A549 (cell line): ENCODE data around the gene CACNA2D2. TPM values are rescaled to one million over a fixed set of nuclear protein-coding genes. Genes with fewer than 3 reads are reported as not detected.

Experiments used
- ATAC-seq, 2 experiments: fragments of 200-7000 bp in 1 of 2; fragments of >200 bp in 1 of 2; cut with Nextera tagmentation in 1 of 2; cut with Tn5 transposase in 1 of 2; 3 replicates each; pipeline versions ENCODE4 v1.8.0 to v1.9.1; 2018 to 2020; ENCODE audit warnings: mild to moderate bottlenecking in 1 of 2, moderate library complexity in 1 of 2
- CTCF ChIA-PET: fragments of 300-600 bp; sonication (Branson Sonifier 250); formaldehyde crosslinking; extraction: SDS; loops from one replicate; lab custom pipeline; 2021; ENCODE audit warnings: antibody characterized with exemption, inconsistent platforms; lab: Yijun Ruan, JAX
- POLR2A ChIA-PET: fragments of 350-600 bp; formaldehyde crosslinking; extraction: SDS; loops from one replicate; lab custom pipeline; 2021; ENCODE audit warnings: antibody characterized with exemption, inconsistent platforms; lab: Yijun Ruan, JAX
- DNase-seq, 2 experiments: peaks; one replicate each; pipeline versions ENCODE4 v3.0.0 to v3.0.0-alpha.2; 2011 to 2016; ENCODE audit warnings: low read depth in 1 of 2, low spot score in 1 of 2
- FAIRE-seq: peaks from 2 replicates; lab custom pipeline; 2011; peaks lifted over from hg19 to GRCh38; lab: Jason Lieb, UNC
- H3K27ac ChIP-seq, 2 experiments: fragments of >200 bp; sonication (Bioruptor Twin); formaldehyde crosslinking; 3 replicates each; pipeline ENCODE4 v1.5.1; 2016 to 2017
- H3K4me1 ChIP-seq: fragments of >200 bp; sonication (Bioruptor Twin); formaldehyde crosslinking; 3 replicates; pipeline ENCODE4 v1.6.1; 2016
- H3K4me2 ChIP-seq: fragments of >200 bp; sonication (Bioruptor Twin); formaldehyde crosslinking; 3 replicates; pipeline ENCODE4 v1.6.1; 2016
- H3K4me3 ChIP-seq: fragments of >200 bp; sonication (Bioruptor Twin); formaldehyde crosslinking; 3 replicates; pipeline ENCODE4 v1.5.1; 2016
- H3K9me3 ChIP-seq: fragments of >200 bp; sonication (Bioruptor Twin); formaldehyde crosslinking; 3 replicates; pipeline ENCODE4 v1.6.1; 2016
- BHLHE40 ChIP-seq: IDR thresholded peaks from 2 replicates; pipeline ENCODE4 v1.6.1; 2012; ENCODE audit warnings: low read depth, low read length, inconsistent platforms
- CBX2 ChIP-seq: fragments of 200-600 bp; sonication (generic); IDR thresholded peaks from 2 replicates; pipeline ENCODE4 v1.6.1; 2016; ENCODE audit warnings: low read depth, mild to moderate bottlenecking, borderline replicate concordance
- CHD2 ChIP-seq: fragments of 150-350 bp; IDR thresholded peaks from 2 replicates; pipeline ENCODE4 v1.6.1; 2014; ENCODE audit warnings: low read length; ENCODE audit not compliant: partially characterized antibody
- EP300 ChIP-seq, 2 experiments: fragments of >200 bp; sonication (Bioruptor Twin); formaldehyde crosslinking; IDR thresholded peaks; 2 replicates in 1 of 2; 3 replicates in 1 of 2; pipeline ENCODE4 v1.6.1; 2016 to 2017
- FOSL2 ChIP-seq, 2 experiments: fragments of 450-650 bp in 1 of 2; fragments of >200 bp in 1 of 2; sonication (Bioruptor Twin) in 1 of 2; formaldehyde crosslinking; IDR thresholded peaks; 2 replicates each; pipeline versions ENCODE4 v1.5.0 to v1.6.1; 2016 to 2020; ENCODE audit warnings: mild to moderate bottlenecking in 1 of 2, moderate library complexity in 1 of 2
- JUNB ChIP-seq: fragments of >200 bp; sonication (Bioruptor Twin); formaldehyde crosslinking; IDR thresholded peaks from 2 replicates; pipeline ENCODE4 v1.6.1; 2016
- MAFK ChIP-seq: fragments of 450-650 bp; IDR thresholded peaks from 2 replicates; pipeline ENCODE4 v1.6.1; 2014; ENCODE audit not compliant: partially characterized antibody
- NFE2L2 ChIP-seq: fragments of 150-350 bp; conservative IDR thresholded peaks from 2 replicates; pipeline ENCODE4 v1.6.1; 2014; ENCODE audit warnings: low read length
- POLR2AphosphoS2 ChIP-seq: conservative IDR thresholded peaks from 2 replicates; pipeline ENCODE4 v1.6.1; 2012; ENCODE audit warnings: low read length, improper control_type of control experiment, inconsistent platforms
- RAD21 ChIP-seq, 2 experiments: fragments of >200 bp in 1 of 2; sonication (Bioruptor Twin) in 1 of 2; formaldehyde crosslinking in 1 of 2; IDR thresholded peaks in 1 of 2; conservative IDR thresholded peaks in 1 of 2; 2 replicates in 1 of 2; 3 replicates in 1 of 2; pipeline ENCODE4 v1.6.1; 2012 to 2018; ENCODE audit warnings: inconsistent platforms in 1 of 2
- RFX5 ChIP-seq: fragments of 450-650 bp; IDR thresholded peaks from 2 replicates; pipeline ENCODE4 v1.7.1; 2014; ENCODE audit warnings: antibody characterized with exemption, mild to moderate bottlenecking, moderate library complexity
- SMC3 ChIP-seq: fragments of >200 bp; sonication (Bioruptor Twin); formaldehyde crosslinking; IDR thresholded peaks from 3 replicates; pipeline ENCODE4 v1.6.1; 2018; ENCODE audit warnings: inconsistent platforms
- TFCP2L1 ChIP-seq: fragments of 250-450 bp; sonication (Bioruptor Pico); IDR thresholded peaks from 2 replicates; pipeline ENCODE4 v1.5.0; 2021; ENCODE audit warnings: mild to moderate bottlenecking
- TP53 ChIP-seq: fragments of 250-450 bp; sonication (Bioruptor Pico); IDR thresholded peaks from 2 replicates; pipeline ENCODE4 v1.5.0; 2021; ENCODE audit warnings: mild to moderate bottlenecking, moderate library complexity
- ZSCAN20 ChIP-seq: fragments of 250-450 bp; sonication (Bioruptor Pico); IDR thresholded peaks from 2 replicates; pipeline ENCODE4 v1.8.0; 2022; ENCODE audit warnings: mild to moderate bottlenecking, moderate library complexity
- WGBS: methylation state at CpG from one replicate; pipeline ENCODE4 v1.1.6; 2017; ENCODE audit errors: missing lambda C conversion rate; 5-methylcytosine and 5-hydroxymethylcytosine counted together
- polyA plus RNA-seq, 4 experiments: library from polyadenylated mRNA; depleted of rRNA in 3 of 4; stranded (reverse); fragments of >200 nt; fragmentation: RNase III in 1 of 4; extraction: RNeasy Plus Mini Kit Qiagen cat#74134 plus additional on column Dnase treatment in 1 of 4; gene quantifications; 2 replicates in 3 of 4; 3 replicates in 1 of 4; pipeline ENCODE4 v1.2.3, GENCODE V29; 2011 to 2017
- TF ChIP-seq, protein P1 (sequence below): fragments of 150-350 bp; IDR thresholded peaks from 2 replicates; pipeline ENCODE4 v1.6.1; 2014; ENCODE audit warnings: low read depth, mild to moderate bottlenecking, low read length
- TF ChIP-seq, protein P2 (sequence below): fragments of 200-600 bp; sonication (generic); IDR thresholded peaks from 2 replicates; pipeline ENCODE4 v1.6.1; 2016; ENCODE audit warnings: antibody characterized with exemption, mild to moderate bottlenecking, moderate library complexity
- TF ChIP-seq, protein P3 (sequence below): fragments of 250-450 bp; sonication (Bioruptor Pico); IDR thresholded peaks from 2 replicates; pipeline ENCODE4 v1.5.0; 2020; ENCODE audit warnings: low read depth, mild to moderate bottlenecking, moderate library complexity
- TF ChIP-seq, protein P4 (sequence below): fragments of >200 bp; sonication (Bioruptor Twin); formaldehyde crosslinking; IDR thresholded peaks from 2 replicates; pipeline ENCODE4 v1.6.1; 2016
- TF ChIP-seq, protein P5 (sequence below): fragments of >200 bp; sonication (Bioruptor Twin); formaldehyde crosslinking; IDR thresholded peaks from 3 replicates; pipeline ENCODE4 v1.6.1; 2016
- TF ChIP-seq, protein P6 (sequence below): fragments of >200 bp; sonication (Bioruptor Twin); formaldehyde crosslinking; IDR thresholded peaks from 3 replicates; pipeline ENCODE4 v1.5.1; 2016

Gene CACNA2D2
- polyA plus RNA-seq, 2 of the 4 experiments (the other 2 are of a cell fraction): 0.21 to 0.75 TPM

DNA sequence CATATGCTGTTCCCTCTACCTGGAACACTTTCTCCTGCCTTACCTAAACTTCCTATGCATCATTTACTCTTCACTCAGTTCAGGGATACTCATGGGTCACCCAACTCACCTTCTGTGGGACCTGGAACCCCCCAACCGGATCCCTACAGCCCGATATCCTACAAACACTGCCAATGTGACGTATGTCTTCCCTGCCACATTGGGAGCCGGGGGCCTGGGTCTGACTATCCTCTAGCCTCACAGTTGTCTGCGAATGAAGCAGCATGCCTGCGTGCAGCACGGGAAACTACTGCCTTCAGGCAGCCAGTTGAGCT is 153.3 kb downstream of the CACNA2D2 start (continued):
- TF ChIP-seq ZSCAN20 (CRISPR knock-in tag) (no peak), RAD21 (conservative IDR thresholded peaks at IDR 0.05 in 1 of 2, IDR thresholded peaks at IDR 0.05 in 1 of 2) (no peak)
- TF ChIP-seq, protein P1, sequence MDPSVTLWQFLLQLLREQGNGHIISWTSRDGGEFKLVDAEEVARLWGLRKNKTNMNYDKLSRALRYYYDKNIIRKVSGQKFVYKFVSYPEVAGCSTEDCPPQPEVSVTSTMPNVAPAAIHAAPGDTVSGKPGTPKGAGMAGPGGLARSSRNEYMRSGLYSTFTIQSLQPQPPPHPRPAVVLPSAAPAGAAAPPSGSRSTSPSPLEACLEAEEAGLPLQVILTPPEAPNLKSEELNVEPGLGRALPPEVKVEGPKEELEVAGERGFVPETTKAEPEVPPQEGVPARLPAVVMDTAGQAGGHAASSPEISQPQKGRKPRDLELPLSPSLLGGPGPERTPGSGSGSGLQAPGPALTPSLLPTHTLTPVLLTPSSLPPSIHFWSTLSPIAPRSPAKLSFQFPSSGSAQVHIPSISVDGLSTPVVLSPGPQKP: no peak

DNA sequence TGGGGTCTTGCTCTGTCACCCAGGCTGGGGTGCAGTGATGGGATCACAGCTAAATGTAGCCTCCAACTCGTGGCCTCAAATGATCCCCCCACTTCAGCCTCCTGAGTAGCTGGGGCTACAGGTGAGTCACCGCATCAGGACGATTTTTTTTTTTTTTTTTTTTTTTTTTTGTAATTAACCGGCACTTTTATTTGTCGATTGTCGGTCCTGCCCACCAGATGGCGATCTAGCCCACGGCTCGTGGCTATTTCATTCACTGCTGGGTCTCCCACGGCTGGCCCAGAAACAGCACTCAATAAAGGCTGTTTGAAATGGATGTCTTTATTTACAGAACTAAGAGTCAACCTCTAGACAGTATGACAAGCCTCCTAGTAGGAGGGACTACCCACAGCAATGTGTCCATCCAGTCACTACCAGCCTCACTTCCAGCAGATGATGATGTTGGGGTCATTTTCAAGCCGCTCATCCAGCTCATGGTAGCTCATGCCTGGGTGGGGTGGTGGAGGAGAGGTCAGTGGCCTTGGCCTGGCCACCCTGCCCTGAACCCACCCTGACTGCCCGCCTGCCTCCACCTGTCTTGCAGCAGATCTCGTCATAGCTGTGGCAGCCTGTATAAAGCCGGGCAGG is 156.1 kb downstream of the CACNA2D2 start:
- peak in 1 of 2 experiments; percentile 12; a peak in 2 of 6 replicates for ATAC-seq
- no peak overlapping the region for H3K4me3 ChIP-seq

DNA sequence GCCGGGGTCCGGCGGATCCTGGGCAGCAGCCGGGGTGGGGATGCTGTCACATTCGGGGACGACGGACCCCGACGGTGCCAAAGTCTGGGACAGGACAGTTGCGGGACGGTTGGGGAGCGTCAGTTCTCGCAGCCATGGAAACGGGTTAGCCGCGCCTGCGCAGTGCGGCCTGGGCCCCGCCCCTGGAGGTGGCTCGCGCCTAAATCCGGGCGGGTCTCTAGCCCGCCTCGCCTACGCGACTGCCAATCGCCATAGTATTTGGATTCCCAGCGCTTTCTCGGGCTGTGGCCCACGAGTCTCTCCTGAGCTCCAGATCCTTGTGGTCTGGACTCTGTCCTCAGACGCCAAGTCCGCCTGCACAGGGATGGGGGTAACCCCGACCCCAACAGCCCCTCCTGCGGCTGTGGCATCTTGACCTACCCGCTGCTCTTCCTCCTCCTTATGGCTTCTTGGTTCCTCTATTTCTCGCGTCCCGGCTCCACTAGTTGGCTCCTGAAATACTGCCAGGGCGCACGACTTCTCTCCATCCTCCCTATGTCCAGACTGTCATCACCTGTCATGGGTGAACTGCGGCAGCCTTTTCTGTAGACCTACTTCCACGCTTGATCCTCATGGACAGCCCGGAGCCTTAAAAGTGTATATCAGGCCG is 157.7 kb downstream of the CACNA2D2 start, which contains the start of gene ZMYND10:
TSS of gene ZMYND10 (minus strand) at position 147 of the 649 bp plus-strand sequence. CDS start 153 bp downstream, outside the sequence.
- peak; percentile 58 to 76 for DNase-seq
- no peaks in the 10 kb centered on the region for H3K9me3 ChIP-seq
- peaks cover 12% of the 10 kb centered on the region; the same call in 1 of the 3 replicates for H3K4me1 ChIP-seq
- peak within 1 kb of the TSS; percentile 96 for H3K4me2 ChIP-seq
- WGBS: 63% methylated on average over 14 of the region's 45 CpGs
- FAIRE-seq: no peak
- ATAC-seq: peak; percentile 32 to 77; a peak in 3 of 6 replicates
- H3K4me3 ChIP-seq: peak within 1 kb of the TSS; percentile 45
- H3K27ac ChIP-seq: peak within 1 kb of the TSS; percentile 1 to 77; a peak in 4 of 6 replicates
- CTCF ChIA-PET: interaction anchor here (0.6 to 3.9 kb wide), 5 partner anchors 196 to 1108 kb away, joined by 3 to 60 read pairs (median 3); no protein-coding TSS in a partner anchor
- POLR2A ChIA-PET: no interaction called here
- TF ChIP-seq EP300 (IDR thresholded peaks at IDR 0.05) (no peak), CHD2 (no peak), MAFK (no peak), POLR2AphosphoS2 (no peak), TFCP2L1 (CRISPR knock-in tag) (no peak), TP53 (CRISPR knock-in tag) (no peak), NFE2L2 (no peak), JUNB (no peak)
- TF ChIP-seq, protein P2, sequence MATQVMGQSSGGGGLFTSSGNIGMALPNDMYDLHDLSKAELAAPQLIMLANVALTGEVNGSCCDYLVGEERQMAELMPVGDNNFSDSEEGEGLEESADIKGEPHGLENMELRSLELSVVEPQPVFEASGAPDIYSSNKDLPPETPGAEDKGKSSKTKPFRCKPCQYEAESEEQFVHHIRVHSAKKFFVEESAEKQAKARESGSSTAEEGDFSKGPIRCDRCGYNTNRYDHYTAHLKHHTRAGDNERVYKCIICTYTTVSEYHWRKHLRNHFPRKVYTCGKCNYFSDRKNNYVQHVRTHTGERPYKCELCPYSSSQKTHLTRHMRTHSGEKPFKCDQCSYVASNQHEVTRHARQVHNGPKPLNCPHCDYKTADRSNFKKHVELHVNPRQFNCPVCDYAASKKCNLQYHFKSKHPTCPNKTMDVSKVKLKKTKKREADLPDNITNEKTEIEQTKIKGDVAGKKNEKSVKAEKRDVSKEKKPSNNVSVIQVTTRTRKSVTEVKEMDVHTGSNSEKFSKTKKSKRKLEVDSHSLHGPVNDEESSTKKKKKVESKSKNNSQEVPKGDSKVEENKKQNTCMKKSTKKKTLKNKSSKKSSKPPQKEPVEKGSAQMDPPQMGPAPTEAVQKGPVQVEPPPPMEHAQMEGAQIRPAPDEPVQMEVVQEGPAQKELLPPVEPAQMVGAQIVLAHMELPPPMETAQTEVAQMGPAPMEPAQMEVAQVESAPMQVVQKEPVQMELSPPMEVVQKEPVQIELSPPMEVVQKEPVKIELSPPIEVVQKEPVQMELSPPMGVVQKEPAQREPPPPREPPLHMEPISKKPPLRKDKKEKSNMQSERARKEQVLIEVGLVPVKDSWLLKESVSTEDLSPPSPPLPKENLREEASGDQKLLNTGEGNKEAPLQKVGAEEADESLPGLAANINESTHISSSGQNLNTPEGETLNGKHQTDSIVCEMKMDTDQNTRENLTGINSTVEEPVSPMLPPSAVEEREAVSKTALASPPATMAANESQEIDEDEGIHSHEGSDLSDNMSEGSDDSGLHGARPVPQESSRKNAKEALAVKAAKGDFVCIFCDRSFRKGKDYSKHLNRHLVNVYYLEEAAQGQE: no peak
- TF ChIP-seq, protein P3, sequence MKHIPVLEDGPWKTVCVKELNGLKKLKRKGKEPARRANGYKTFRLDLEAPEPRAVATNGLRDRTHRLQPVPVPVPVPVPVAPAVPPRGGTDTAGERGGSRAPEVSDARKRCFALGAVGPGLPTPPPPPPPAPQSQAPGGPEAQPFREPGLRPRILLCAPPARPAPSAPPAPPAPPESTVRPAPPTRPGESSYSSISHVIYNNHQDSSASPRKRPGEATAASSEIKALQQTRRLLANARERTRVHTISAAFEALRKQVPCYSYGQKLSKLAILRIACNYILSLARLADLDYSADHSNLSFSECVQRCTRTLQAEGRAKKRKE (CRISPR knock-in tag): no peak
- TF ChIP-seq, protein P4, sequence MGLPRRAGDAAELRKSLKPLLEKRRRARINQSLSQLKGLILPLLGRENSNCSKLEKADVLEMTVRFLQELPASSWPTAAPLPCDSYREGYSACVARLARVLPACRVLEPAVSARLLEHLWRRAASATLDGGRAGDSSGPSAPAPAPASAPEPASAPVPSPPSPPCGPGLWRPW: no peak

More for the DNA sequence above, 156.1 kb downstream of the CACNA2D2 start:
- DNase-seq (peak; percentile 55 to 62), FAIRE-seq (no peak)
- WGBS: 16% methylated on average over 10 of the region's 14 CpGs
- TF ChIP-seq, protein P1: no peak
- TF ChIP-seq FOSL2 (IDR thresholded peaks at IDR 0.05): no peak
- peak; percentile 59 for TF ChIP-seq FOSL2 (CRISPR knock-in tag; IDR thresholded peaks at IDR 0.05)
- no peak for TF ChIP-seq BHLHE40
- no peak for TF ChIP-seq CBX2
- TF ChIP-seq RFX5: no peak
- TF ChIP-seq SMC3: peak; percentile 26; the same call in 1 of the 3 replicates
- TF ChIP-seq, protein P5, sequence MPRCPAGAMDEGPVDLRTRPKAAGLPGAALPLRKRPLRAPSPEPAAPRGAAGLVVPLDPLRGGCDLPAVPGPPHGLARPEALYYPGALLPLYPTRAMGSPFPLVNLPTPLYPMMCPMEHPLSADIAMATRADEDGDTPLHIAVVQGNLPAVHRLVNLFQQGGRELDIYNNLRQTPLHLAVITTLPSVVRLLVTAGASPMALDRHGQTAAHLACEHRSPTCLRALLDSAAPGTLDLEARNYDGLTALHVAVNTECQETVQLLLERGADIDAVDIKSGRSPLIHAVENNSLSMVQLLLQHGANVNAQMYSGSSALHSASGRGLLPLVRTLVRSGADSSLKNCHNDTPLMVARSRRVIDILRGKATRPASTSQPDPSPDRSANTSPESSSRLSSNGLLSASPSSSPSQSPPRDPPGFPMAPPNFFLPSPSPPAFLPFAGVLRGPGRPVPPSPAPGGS: no peak
- peak; percentile 54 to 61 for TF ChIP-seq RAD21 (conservative IDR thresholded peaks at IDR 0.05 in 1 of 2, IDR thresholded peaks at IDR 0.05 in 1 of 2)
- TF ChIP-seq, protein P6, sequence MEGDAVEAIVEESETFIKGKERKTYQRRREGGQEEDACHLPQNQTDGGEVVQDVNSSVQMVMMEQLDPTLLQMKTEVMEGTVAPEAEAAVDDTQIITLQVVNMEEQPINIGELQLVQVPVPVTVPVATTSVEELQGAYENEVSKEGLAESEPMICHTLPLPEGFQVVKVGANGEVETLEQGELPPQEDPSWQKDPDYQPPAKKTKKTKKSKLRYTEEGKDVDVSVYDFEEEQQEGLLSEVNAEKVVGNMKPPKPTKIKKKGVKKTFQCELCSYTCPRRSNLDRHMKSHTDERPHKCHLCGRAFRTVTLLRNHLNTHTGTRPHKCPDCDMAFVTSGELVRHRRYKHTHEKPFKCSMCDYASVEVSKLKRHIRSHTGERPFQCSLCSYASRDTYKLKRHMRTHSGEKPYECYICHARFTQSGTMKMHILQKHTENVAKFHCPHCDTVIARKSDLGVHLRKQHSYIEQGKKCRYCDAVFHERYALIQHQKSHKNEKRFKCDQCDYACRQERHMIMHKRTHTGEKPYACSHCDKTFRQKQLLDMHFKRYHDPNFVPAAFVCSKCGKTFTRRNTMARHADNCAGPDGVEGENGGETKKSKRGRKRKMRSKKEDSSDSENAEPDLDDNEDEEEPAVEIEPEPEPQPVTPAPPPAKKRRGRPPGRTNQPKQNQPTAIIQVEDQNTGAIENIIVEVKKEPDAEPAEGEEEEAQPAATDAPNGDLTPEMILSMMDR: peak; percentile 58
- no peak overlapping the region for H3K4me2 ChIP-seq
- H3K4me1 ChIP-seq: peaks cover 20% of the 10 kb centered on the region; the same call in 2 of the 3 replicates
- H3K9me3 ChIP-seq: no peaks in the 10 kb centered on the region
- POLR2A ChIA-PET: interaction anchor here (0.6 to 3.2 kb wide), 5 partner anchors 10 to 869 kb away, joined by 3 to 12 read pairs (median 5); no protein-coding TSS in a partner anchor
- H3K27ac ChIP-seq: no peak overlapping the region
- CTCF ChIA-PET: interaction anchor here (0.6 to 5.3 kb wide), 23 partner anchors 9 to 1118 kb away, joined by 3 to 60 read pairs (median 4); partner anchors contain the start of gene CISH
